Activated T-helper 17 cell treated with anti-CD3 and anti-CD28 coated beads, Interleukin-2, amount 50 U/mL, for 72 hours (primary cell): ENCODE measurements around the gene NGEF. TPM values are rescaled to one million over a fixed set of nuclear protein-coding genes. Genes with fewer than 3 reads are reported as not detected.

Source experiments
- ATAC-seq: fragments of 150-1000 bp; cut with Tn5 transposase; replicated peaks from 2 replicates; pipeline ENCODE4 v1.10.0; 2021; ENCODE audit warnings: mild to moderate bottlenecking, moderate library complexity
- H3K27ac Mint-ChIP-seq: one replicate; pipeline ENCODE4 v1.8.0; 2022; ENCODE audit warnings: mixed read lengths
- H3K27me3 Mint-ChIP-seq: one replicate; pipeline ENCODE4 v1.8.0; 2022; ENCODE audit warnings: mixed read lengths
- H3K36me3 Mint-ChIP-seq: one replicate; pipeline ENCODE4 v1.8.0; 2022; ENCODE audit warnings: low read depth, mild to moderate bottlenecking, mixed read lengths
- H3K4me1 Mint-ChIP-seq: one replicate; pipeline ENCODE4 v1.8.0; 2022; ENCODE audit warnings: mixed read lengths
- H3K4me3 Mint-ChIP-seq: one replicate; pipeline ENCODE4 v1.8.0; 2022; ENCODE audit warnings: mild to moderate bottlenecking, mixed read lengths
- H3K9me3 Mint-ChIP-seq: one replicate; pipeline ENCODE4 v1.8.0; 2022; ENCODE audit warnings: mixed read lengths
- total RNA-seq, 2 donors: library from RNA; stranded (reverse); gene quantifications; one replicate each; pipeline ENCODE4 v1.2.3, GENCODE V29; 2022

The NGEF gene
- total RNA-seq, 2 donors from 2014 or later: 1.0 TPM; not detected in 1

DNA sequence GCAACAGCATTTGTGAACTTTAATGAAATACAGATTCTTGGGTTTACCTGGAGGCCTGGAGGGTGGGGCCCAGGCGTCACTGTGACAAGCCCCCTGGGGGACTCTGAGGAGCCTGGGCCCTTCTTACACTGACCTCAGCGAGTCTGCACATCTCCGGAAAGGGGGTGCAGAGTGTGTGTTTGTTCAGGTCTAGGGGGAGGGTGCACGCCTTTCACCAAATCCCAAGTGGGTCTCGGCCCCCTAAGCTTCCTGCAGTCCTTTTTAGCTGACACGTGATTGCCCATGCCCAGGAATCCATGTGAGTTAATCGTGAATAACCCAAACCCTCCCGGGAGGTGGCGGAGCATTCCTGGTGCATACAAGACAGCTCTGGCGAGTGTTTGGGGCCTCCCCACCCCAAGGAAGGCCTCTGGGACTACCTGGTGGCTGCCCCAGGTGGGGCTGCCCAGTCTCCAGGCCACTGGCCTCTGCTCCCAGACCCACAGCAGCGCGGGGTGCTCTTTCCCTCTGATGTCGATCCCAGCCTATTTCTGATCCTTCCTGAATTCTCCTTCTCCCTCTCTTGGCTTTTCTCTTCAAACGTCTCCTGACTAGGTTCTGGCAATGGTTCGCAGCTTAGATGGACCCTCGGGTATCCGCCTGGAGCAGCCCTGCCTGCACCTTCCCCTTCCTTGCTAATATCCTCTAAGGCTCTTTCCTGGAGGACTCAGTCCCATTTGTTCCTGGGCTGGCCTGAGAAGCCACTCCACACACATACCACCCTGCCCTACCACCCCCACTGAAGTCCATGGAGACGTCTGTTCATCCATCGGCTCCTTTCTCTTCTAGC, 10.0 kb downstream of the NGEF start:
- no peaks in the 10 kb centered on the region for H3K4me1 Mint-ChIP-seq
- no peaks in the 10 kb centered on the region for H3K9me3 Mint-ChIP-seq
- H3K27me3 Mint-ChIP-seq: peaks cover 11% of the 10 kb centered on the region
- no peaks in the 10 kb centered on the region for H3K36me3 Mint-ChIP-seq
- H3K4me3 Mint-ChIP-seq: no peak overlapping the region
- ATAC-seq: no peak
- no peak overlapping the region for H3K27ac Mint-ChIP-seq

DNA sequence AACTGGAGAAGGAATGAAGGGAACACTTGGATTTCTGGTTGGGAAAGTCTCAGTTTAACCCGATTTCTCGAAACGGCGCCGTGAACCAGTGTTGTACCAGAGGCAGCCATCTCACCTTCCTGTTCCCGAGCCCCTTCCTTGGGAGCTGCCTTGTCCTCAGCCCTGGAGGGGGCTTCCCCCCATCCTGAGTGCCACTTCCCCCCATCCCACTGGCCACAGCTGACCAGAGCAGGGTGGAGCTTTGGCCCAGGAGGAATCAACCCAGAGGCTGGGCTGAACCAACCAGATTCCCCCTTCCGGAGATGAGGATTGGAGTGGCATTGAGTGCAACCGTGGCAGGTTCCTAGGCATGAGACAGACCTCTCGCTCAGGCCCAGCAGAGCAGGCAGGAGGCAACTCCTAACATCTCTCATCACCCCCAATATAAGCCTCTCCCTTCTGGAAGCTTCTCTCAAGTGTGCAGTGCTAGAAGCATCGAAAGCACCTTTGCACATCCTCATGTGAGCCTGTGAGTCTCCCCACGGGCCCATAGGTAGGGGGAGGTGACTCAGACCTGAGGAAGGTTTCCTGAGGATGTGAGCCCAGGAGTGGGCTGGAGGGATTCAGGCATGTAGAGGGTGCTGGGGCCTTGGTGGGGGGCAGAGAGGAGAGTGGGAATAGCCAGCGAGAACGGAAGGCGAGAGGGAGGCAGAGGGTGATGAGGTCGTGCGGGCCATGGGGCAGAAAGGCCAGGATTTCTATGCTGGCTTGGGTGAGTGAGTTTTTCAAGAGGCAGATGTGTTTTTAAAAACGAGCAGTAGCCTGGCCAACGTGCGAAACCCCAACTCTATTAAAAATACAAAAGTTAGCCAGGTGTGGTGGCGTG, 11.9 kb downstream of the NGEF start:
- no peak for ATAC-seq
- Mint-ChIP-seq H3K4me1 (no peaks in the 10 kb centered on the region), H3K9me3 (no peaks in the 10 kb centered on the region)

GRCh38 chr2:232999354-232999753, 13.7 kb downstream of the NGEF start:
- Mint-ChIP-seq H3K4me1 (no peaks in the 10 kb centered on the region), H3K4me3 (no peak overlapping the region), H3K27ac (no peak overlapping the region), H3K36me3 (no peaks in the 10 kb centered on the region), H3K9me3 (no peaks in the 10 kb centered on the region), H3K27me3 (peaks cover 3% of the 10 kb centered on the region)
- ATAC-seq: no peak

More for the DNA sequence above, 11.9 kb downstream of the NGEF start:
- Mint-ChIP-seq H3K4me3 (no peak overlapping the region), H3K27ac (no peak overlapping the region), H3K36me3 (no peaks in the 10 kb centered on the region), H3K27me3 (peaks cover 11% of the 10 kb centered on the region)

DNA sequence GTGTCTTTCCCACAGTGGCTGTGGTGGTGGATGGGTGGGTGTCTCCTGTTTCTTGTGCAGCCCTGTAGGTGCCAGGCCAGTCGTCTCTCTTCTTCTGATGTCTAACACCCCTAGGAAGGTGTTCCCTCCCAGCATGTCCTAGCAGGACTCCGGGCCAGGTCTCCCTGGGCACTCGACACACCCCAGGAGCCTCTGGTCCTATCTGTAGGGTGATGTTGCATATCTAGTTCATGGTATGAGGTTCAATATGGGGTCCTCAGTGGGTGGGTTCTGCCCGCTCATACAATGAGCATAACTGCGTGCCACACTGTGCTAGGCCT, 14.4 kb downstream of the NGEF start:
- no peaks in the 10 kb centered on the region for H3K4me1 Mint-ChIP-seq
- H3K4me3 Mint-ChIP-seq: no peak overlapping the region
- H3K36me3 Mint-ChIP-seq: no peaks in the 10 kb centered on the region
- no peak overlapping the region for H3K27ac Mint-ChIP-seq
- H3K9me3 Mint-ChIP-seq: no peaks in the 10 kb centered on the region
- H3K27me3 Mint-ChIP-seq: no peaks in the 10 kb centered on the region
- no peak for ATAC-seq

DNA sequence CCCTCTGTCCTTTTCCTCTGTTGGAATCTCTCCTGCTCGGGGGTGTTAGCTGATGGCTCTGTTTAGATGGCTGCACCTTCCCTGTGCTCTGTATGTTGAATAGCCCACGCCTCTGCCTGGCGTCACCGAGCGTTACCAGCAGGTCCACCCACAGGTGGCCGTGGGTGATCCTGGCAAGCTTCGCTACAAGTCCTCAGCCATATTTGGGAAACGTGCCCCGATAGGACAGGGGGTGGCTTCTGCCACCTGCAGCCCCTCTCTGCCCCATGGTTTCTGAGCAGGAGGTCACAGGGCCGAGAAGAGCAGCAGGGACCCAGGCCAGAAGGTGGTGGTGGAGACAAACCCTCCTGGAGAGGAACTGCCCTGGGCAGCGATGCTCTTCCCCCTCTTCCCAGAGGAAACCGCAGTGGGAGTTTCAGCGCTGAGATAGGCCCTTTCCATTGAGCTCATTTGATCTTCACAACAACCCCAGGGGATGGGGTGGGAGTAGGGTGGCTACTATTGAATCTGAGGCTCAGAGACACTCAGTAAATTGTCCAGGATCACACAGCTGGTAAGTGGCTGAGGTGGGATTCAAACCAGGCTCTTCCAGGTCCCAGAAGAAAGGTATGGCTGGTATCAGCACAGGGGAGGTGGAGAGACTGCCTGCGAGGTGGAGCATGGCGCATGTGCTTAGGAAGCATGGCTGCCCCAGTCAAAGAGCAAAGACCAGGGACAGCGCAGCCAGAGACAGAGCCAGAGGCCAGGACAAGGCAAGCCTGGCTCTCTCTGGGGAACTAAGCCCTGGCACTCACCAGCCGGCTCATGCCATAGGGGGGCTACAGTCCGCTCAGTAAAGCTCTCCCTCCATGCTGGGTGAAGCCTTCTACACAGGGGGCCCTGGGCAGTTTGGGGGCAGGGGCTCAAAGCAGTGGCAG, 15.0 kb downstream of the NGEF start:
- Mint-ChIP-seq H3K9me3 (no peaks in the 10 kb centered on the region), H3K4me1 (no peaks in the 10 kb centered on the region), H3K27me3 (no peaks in the 10 kb centered on the region), H3K4me3 (no peak overlapping the region), H3K27ac (no peak overlapping the region), H3K36me3 (no peaks in the 10 kb centered on the region)
- no peak for ATAC-seq

DNA sequence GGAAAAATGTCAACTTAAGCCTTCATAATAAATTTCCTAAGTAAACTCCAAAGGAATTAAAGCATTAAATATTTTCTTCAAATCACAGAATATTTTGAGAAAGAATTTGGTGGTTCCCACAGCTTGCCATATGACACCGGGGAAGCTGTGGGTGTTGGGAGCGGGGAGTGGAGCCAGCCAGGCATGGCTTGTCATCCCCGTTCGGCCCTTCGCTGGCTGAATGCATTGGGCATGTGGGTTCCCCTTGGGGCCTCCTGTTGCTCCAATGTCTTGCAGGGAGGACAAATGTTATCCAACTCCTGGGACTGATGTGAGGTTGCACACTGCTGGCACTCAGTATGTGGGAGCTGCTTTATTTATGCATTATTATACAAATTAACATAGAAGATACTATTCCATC, 18.6 kb downstream of the NGEF start:
- Mint-ChIP-seq H3K27me3 (peaks cover 2% of the 10 kb centered on the region), H3K9me3 (peaks cover 3% of the 10 kb centered on the region), H3K4me3 (no peak overlapping the region), H3K27ac (no peak overlapping the region), H3K36me3 (no peaks in the 10 kb centered on the region), H3K4me1 (no peaks in the 10 kb centered on the region)
- ATAC-seq: no peak

GRCh38 chr2:232993231-232993821, 19.7 kb downstream of the NGEF start:
- peaks cover 3% of the 10 kb centered on the region for H3K9me3 Mint-ChIP-seq
- no peak for ATAC-seq
- H3K27ac Mint-ChIP-seq: no peak overlapping the region
- H3K36me3 Mint-ChIP-seq: no peaks in the 10 kb centered on the region
- H3K27me3 Mint-ChIP-seq: peaks cover 2% of the 10 kb centered on the region
- H3K4me1 Mint-ChIP-seq: no peaks in the 10 kb centered on the region
- no peak overlapping the region for H3K4me3 Mint-ChIP-seq

GRCh38 chr2:232986155-232986554, 26.9 kb downstream of the NGEF start:
- Mint-ChIP-seq H3K4me1 (no peaks in the 10 kb centered on the region), H3K27me3 (peaks cover 17% of the 10 kb centered on the region), H3K27ac (no peak overlapping the region), H3K36me3 (no peaks in the 10 kb centered on the region), H3K9me3 (peaks cover 5% of the 10 kb centered on the region), H3K4me3 (no peak overlapping the region)
- no peak for ATAC-seq

- peaks cover 22% of the 10 kb centered on the region for H3K27me3 Mint-ChIP-seq
- no peak overlapping the region for H3K27ac Mint-ChIP-seq
- H3K4me3 Mint-ChIP-seq: no peak overlapping the region
- H3K36me3 Mint-ChIP-seq: no peaks in the 10 kb centered on the region
- ATAC-seq: no peak
- H3K9me3 Mint-ChIP-seq: peaks cover 5% of the 10 kb centered on the region
- no peaks in the 10 kb centered on the region for H3K4me1 Mint-ChIP-seq
Measured at GRCh38 chr2:232984451-232985207, 28.4 kb downstream of the NGEF start.

GRCh38 chr2:232983669-232984140, 29.4 kb downstream of the NGEF start:
- Mint-ChIP-seq H3K36me3 (no peaks in the 10 kb centered on the region), H3K9me3 (peaks cover 5% of the 10 kb centered on the region), H3K4me3 (no peak overlapping the region), H3K27me3 (peaks cover 22% of the 10 kb centered on the region), H3K4me1 (no peaks in the 10 kb centered on the region), H3K27ac (no peak overlapping the region)
- ATAC-seq: no peak

DNA sequence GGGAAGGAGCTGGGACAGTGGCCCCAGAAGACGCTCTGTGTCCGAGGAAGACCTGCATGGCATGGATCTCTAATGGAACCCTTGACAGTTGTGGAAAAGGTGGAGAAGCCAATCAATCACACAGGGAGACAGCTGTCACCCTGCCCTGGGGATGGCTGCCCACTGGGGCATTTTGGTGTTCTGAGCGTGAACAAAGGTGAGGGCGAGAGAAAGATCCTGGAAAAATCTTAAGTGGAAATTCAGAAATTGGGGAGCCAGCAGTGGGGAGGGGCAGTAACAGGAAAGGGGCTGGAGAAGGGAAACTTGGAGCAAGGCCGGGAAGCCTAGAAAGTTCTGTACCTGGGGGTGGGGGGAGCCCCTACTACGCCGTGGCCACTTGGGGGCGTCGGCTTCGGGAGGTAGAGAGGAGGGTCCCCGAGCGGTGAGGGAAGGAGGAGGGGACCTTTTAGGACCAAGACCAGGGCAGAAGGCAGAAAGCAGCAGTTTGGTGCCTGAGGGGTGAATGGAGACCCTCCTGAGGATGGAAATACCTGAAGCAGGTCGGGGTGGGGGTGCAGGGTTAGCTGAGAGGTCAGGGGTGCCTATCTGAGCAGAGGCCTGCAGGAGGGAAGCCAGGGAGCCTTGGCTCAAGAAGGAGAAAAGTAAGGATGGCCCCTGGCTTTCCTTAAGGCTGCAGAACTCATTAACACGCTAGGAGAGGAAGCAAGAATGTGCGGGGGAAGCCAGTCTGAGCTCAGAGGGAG, 30.0 kb downstream of the NGEF start:
- Mint-ChIP-seq H3K36me3 (no peaks in the 10 kb centered on the region), H3K27me3 (peaks cover 22% of the 10 kb centered on the region), H3K4me3 (no peak overlapping the region), H3K9me3 (peaks cover 5% of the 10 kb centered on the region), H3K27ac (no peak overlapping the region), H3K4me1 (no peaks in the 10 kb centered on the region)
- no peak for ATAC-seq

- no peaks in the 10 kb centered on the region for H3K4me1 Mint-ChIP-seq
- no peak for ATAC-seq
- peaks cover 5% of the 10 kb centered on the region for H3K9me3 Mint-ChIP-seq
- peaks cover 24% of the 10 kb centered on the region for H3K27me3 Mint-ChIP-seq
- H3K4me3 Mint-ChIP-seq: no peak overlapping the region
- H3K27ac Mint-ChIP-seq: no peak overlapping the region
- H3K36me3 Mint-ChIP-seq: no peaks in the 10 kb centered on the region
Measured at GRCh38 chr2:232981767-232982360, 31.2 kb downstream of the NGEF start.
